Stimulated activated CD8-positive, alpha-beta memory T cell treated with anti-CD3 and anti-CD28 coated beads, Interleukin-12 subunit alpha, Interleukin-12 subunit beta, amount 100 ng/mL, for 1 hour (primary cell): ENCODE results near the gene CEP20.

Experiments used
- DNase-seq: peaks from one replicate; pipeline ENCODE4 v3.0.0-alpha.2; 2020; ENCODE audit warnings: low read depth

CEP20 gene

DNA sequence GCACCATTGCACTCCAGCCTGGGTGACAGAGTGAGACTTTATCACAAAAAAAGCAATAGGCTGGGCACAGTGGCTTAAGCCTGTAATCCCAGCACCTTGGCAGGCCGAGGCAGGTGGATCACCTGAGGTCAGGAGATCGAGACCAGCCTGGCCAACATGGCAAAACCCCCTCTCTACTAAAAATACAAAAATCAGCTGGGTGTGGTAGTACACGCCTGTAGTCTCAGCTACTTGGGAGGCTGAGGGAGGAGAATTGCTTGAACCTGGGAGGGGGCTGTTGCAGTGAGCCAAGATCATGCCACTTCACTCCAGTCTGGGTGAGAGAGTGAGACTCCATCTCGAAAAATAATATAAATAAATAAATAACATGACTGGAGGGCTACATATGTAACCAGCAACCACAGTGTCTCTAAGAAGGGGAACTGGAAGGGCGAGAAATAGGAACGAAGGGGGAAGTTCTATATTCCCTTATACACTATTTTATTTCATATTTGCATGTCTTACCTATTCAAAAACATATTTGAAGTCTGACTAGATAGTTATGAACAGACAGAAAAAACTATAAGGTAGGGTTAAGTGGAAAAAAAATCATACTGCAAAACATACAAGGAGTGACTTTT lies 57.5 kb downstream of the CEP20 start:
- DNase-seq: no peak

DNA sequence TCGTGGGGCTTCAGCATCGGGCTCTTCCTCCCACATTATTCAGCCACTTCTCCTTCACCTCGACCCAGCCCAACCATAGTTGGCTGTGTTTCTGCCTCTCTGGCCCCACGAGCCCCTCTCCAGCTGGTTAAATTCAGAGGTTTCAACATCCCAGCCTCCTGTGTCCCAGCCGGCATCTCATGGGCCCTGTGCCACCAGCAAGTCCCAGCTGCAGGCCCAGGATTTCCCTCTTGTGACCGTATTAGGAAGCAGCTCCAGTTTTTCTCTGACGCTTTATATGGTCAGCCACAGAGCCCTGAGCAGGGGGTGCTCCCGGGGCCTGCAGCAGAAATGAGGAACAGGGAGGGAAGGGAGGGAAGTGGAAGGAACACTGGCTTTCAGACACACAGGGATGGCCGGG lies 58.9 kb downstream of the CEP20 start:
- no peak for DNase-seq

DNA sequence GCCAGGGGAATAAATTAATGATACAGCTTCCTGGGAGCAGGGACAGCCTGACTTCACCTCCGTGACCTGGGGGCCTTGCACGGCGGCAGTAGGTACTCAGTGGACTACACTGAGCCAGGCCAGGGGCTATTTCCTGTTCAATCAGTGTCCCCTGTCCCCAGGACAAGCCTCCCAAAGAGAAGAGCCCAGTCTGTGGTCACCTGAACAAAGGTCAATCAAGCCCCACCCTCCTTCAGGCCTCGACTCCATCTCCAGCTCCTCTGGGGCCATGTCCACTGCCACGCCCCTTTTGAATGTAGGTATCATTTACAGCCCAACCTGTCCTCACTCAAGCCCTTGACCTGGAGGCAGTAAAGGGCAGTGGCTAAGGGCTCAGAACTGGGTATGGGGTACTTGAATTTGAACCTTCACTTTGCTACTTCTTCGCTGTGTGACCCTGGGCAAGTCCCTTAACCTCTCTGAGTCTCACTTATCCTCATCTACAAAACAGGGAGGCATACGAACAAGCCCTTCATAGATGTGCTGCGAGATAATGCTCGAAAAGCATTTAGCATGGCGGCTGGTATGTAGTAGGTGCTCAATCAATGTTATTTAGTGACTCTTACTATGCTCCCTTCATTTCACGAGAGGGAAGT lies 60.6 kb downstream of the CEP20 start:
- no peak for DNase-seq

DNA sequence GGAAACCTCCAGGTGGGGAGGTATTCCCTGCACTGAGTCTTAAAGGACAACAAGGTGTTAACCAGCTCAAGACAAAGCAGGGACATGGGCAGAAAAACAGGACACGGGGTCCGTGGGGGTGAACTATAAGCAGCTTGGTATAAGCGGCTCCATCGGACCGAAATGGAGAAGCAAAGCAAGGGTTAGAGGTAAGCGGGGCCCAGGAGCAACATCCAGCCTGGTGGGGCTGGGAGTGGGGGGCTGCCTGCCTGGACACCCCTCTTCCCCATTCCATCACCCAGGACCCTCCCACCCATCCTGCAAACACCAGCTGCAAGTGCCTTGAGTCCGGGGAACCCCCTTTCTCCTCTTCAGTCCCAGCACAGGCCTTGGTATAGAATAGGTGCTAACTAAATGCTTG lies 61.1 kb downstream of the CEP20 start:
- DNase-seq: no peak

DNA sequence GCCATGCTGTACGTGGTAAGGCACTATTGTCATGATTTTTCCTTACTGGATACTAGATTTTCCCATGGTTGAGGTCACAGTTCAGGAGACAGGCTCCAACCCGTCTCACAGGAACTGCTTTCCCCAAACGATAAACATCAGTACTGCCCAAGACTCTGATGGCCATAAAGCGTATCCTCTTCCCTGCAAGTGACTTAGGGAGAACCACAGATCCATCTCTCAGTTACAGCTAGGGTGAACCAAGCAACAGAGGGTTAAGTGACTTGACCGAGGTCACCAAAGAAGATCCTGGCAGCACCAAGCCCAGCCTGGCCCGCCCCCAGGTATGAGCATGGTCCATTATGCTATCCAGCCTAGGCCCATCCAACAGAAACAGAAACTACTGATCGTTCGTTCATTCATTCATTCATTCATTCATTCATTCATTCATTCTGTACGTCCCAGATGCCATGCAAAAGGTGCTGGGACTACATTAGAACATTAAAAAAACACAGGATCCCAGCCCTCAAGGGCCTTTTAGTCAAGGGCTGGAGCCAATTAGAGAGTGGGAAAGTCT lies 62.6 kb downstream of the CEP20 start:
- DNase-seq: no peak

DNA sequence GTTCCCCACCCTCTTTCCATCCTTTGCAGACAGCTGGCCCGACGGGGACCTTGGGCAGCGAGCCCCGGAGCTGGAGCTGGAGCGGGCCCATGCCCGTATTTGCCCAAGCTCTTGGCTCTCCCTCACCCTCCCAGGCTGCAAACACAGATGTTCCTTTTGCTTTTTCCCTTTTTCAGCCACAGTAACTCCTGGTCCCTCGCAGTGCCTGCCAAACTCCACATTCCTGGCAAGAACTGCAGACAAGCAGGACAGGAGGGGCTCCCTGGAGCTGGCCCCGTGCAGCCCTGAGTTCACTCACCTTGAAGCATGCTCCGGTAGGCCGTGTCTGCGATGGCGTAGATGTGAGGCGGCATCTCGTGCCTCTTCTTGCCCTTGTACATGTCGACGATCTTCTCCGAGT lies 65.4 kb downstream of the CEP20 start:
- no peak for DNase-seq

DNA sequence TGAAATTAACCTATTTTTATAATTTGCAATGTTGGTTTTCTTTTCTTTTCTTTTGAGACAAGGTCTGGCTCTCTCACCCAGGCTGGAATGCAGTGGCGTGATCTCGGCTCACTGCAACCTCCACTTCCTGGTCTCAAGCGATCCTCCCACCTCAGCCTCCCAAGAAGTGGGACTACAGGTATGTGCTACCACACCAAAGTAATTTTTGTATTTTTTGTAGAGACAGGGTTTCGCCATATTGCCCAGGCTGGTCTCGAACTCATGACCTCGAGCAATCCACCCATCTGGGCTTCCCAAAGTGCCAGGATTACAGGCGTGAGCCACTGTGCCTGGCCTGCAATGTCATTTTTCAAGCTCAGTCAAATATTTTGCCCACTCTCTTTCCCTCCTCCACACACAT lies 67.6 kb downstream of the CEP20 start:
- DNase-seq: no peak

DNA sequence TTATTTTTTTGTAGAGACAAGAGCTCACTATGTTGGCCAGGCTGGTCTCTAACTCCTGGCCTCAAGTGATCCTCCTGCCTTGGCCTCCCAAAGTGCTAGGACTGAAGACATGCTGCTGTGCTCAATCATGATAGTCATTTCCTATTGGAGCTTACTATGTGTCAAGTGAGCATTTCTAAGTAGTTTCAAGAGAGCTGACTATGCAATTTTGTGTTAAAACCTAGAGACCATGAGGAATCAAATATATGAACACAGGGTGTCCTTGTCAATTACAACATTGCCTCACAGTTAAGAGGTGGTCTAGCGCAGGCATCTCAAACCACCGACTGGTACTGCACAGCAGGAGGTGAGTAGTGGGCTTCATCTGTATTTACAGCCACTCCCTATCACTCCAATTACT lies 69.4 kb downstream of the CEP20 start:
- no peak for DNase-seq

DNA sequence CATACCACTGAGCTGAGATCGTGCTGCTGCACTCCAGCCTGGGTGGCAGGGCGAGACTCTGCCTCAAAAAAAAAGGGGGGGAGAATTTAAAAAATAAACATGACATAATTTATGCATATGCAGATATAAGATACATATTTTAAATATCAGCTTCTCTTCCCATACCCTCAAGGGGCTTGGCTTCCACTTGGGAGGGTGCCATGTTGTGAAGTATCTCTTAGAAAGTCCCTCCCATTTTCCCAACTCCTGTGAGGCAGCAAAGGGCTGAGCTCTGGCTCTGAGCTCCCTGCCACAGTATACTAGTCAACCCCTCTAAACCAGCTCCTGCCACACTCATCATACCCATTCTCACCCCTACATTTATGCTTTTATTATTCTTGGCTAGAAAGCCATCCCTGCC lies 71.0 kb downstream of the CEP20 start:
- DNase-seq: no peak

DNA sequence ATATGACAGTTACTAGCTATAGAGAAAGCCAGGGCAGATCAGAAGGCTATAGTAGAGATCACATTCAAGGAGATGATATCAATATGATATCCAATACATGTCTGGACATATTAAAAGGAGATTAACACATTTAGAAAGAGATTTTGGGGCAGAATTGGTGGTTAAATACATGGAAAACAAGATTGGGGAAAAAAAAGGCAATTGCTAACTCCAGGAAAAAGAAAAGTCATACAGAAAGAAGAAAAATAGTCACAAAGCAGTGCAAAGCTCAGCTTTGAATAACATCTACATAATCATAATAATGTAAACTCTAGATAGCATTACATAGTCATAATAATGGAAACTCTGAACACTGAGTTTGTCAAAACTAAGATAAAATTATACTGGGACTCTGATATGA lies 72.2 kb downstream of the CEP20 start:
- DNase-seq: no peak
